ENCODE data around the gene TMEM255B.

- TF ChIP-seq CTCF (IDR thresholded peaks at IDR 0.05) (no peak), EZH2phosphoT487 (IDR thresholded peaks at IDR 0.05) (no peak)
Measured at GRCh38 chr13:113739527-113740285, 19.3 kb upstream of the TMEM255B start.

Measured in neural progenitor cell (in vitro differentiated cells).